ENCODE data around the gene PTPRU. TPM values are rescaled to one million over a fixed set of nuclear protein-coding genes. Genes with fewer than 3 reads are reported as not detected.

The PTPRU gene
- total RNA-seq, 1 experiment from 2014 or later: 41.4 TPM

- H3K9me3 ChIP-seq: no peaks in the 10 kb centered on the region
- H3K4me3 Mint-ChIP-seq (ENCODE audit: unreplicated experiment): no peak overlapping the region
- no peaks in the 10 kb centered on the region; the same call in 1 of the 2 replicates for H3K4me1 ChIP-seq
- no peaks in the 10 kb centered on the region for H3K36me3 ChIP-seq (ENCODE audit: control insufficient read depth, insufficient read depth, low read length)
- CTCF ChIA-PET: no interaction called here
- intact Hi-C loops (cut with micrococcal nuclease; ENCODE audit: unreplicated experiment): no loop called here
- peak overlapping the region; percentile 50 for H3K27ac Mint-ChIP-seq (ENCODE audit: unreplicated experiment)
- H3K4me3 ChIP-seq (ENCODE audit: low read depth, low read length): no peak overlapping the region
- no peak for DNase-seq
- POLR2A ChIA-PET: no interaction called here
- H3K27me3 ChIP-seq (replicated peaks; ENCODE audit: control insufficient read depth, insufficient read depth, low read length): no peaks in the 10 kb centered on the region
- H3K27me3 Mint-ChIP-seq (ENCODE audit: insufficient read depth, unreplicated experiment): no peaks in the 10 kb centered on the region
- H3K4me1 Mint-ChIP-seq (ENCODE audit: low read depth, unreplicated experiment): peaks cover 5% of the 10 kb centered on the region
- no TSS peak for BruUV-seq (replicated peaks)
- no peak for TF ChIP-seq CTCF (IDR thresholded peaks at IDR 0.05; ENCODE audit: insufficient read depth in 1 of 2, low read depth in 1 of 2, low read length in 1 of 2, severe bottlenecking in 1 of 2, unreplicated experiment in 1 of 2)
- no peaks in the 10 kb centered on the region for H3K9me3 Mint-ChIP-seq (ENCODE audit: unreplicated experiment)
- H3K36me3 Mint-ChIP-seq (ENCODE audit: insufficient read depth, unreplicated experiment): peaks cover 13% of the 10 kb centered on the region
These were observed 42.4 kb upstream of the PTPRU start for GRCh38 chr1:29193879-29194455.

GRCh38 chr1:29195881-29196291, 40.4 kb upstream of the PTPRU start:
- Mint-ChIP-seq H3K9me3 (ENCODE audit: unreplicated experiment) (no peaks in the 10 kb centered on the region), H3K27ac (ENCODE audit: unreplicated experiment) (no peak overlapping the region), H3K27me3 (ENCODE audit: insufficient read depth, unreplicated experiment) (no peaks in the 10 kb centered on the region), H3K36me3 (ENCODE audit: insufficient read depth, unreplicated experiment) (peaks cover 14% of the 10 kb centered on the region), H3K4me1 (ENCODE audit: low read depth, unreplicated experiment) (peaks cover 4% of the 10 kb centered on the region), H3K4me3 (ENCODE audit: unreplicated experiment) (no peak overlapping the region)
- H3K9me3 ChIP-seq: no peaks in the 10 kb centered on the region
- ChIA-PET POLR2A (no interaction called here), CTCF (no interaction called here)
- TF ChIP-seq CTCF (IDR thresholded peaks at IDR 0.05; ENCODE audit: insufficient read depth in 1 of 2, low read depth in 1 of 2, low read length in 1 of 2, severe bottlenecking in 1 of 2, unreplicated experiment in 1 of 2): no peak
- BruUV-seq (replicated peaks): no TSS peak
- H3K4me1 ChIP-seq: no peaks in the 10 kb centered on the region; the same call in 1 of the 2 replicates
- no peak overlapping the region for H3K4me3 ChIP-seq (ENCODE audit: low read depth, low read length)
- no peaks in the 10 kb centered on the region for H3K36me3 ChIP-seq (ENCODE audit: control insufficient read depth, insufficient read depth, low read length)
- intact Hi-C loops (cut with micrococcal nuclease; ENCODE audit: unreplicated experiment): no loop called here
- H3K27me3 ChIP-seq (replicated peaks; ENCODE audit: control insufficient read depth, insufficient read depth, low read length): no peaks in the 10 kb centered on the region
- no peak for DNase-seq

GRCh38 chr1:29196863-29197589, 39.3 kb upstream of the PTPRU start:
- H3K36me3 ChIP-seq (ENCODE audit: control insufficient read depth, insufficient read depth, low read length): no peaks in the 10 kb centered on the region
- Mint-ChIP-seq H3K36me3 (ENCODE audit: insufficient read depth, unreplicated experiment) (peaks cover 15% of the 10 kb centered on the region), H3K4me3 (ENCODE audit: unreplicated experiment) (no peak overlapping the region), H3K27me3 (ENCODE audit: insufficient read depth, unreplicated experiment) (no peaks in the 10 kb centered on the region), H3K9me3 (ENCODE audit: unreplicated experiment) (no peaks in the 10 kb centered on the region), H3K27ac (ENCODE audit: unreplicated experiment) (no peak overlapping the region), H3K4me1 (ENCODE audit: low read depth, unreplicated experiment) (no peaks in the 10 kb centered on the region)
- no peak for TF ChIP-seq CTCF (IDR thresholded peaks at IDR 0.05; ENCODE audit: insufficient read depth in 1 of 2, low read depth in 1 of 2, low read length in 1 of 2, severe bottlenecking in 1 of 2, unreplicated experiment in 1 of 2)
- DNase-seq: no peak
- BruUV-seq (replicated peaks): no TSS peak
- no peaks in the 10 kb centered on the region for H3K27me3 ChIP-seq (replicated peaks; ENCODE audit: control insufficient read depth, insufficient read depth, low read length)
- H3K9me3 ChIP-seq: no peaks in the 10 kb centered on the region
- intact Hi-C loops (cut with micrococcal nuclease; ENCODE audit: unreplicated experiment): loop anchor here (1.0 kb wide), 1 partner anchor 315 kb away; no protein-coding TSS in a partner anchor
- ChIA-PET CTCF (interaction anchor here (0.6 to 1.6 kb wide), 14 partner anchors 10 to 323 kb away, joined by 3 to 28 read pairs (median 4); partner anchors contain the start of genes SRSF4 and TMEM200B), POLR2A (interaction anchor here (0.7 to 1.9 kb wide), 2 partner anchors 15 to 74 kb away, joined by 3 to 15 read pairs; partner anchors contain the start of gene SRSF4)
- no peak overlapping the region for H3K4me3 ChIP-seq (ENCODE audit: low read depth, low read length)
- H3K4me1 ChIP-seq: peaks cover 7% of the 10 kb centered on the region
